HL-60 (cell line): ENCODE measurements around the gene OVCH2.

Experiments
- DNase-seq, 2 experiments: peaks; one replicate each; pipeline ENCODE4 v3.0.0-alpha.2; 2010 to 2020; ENCODE audit warnings: low read depth in 1 of 2, low spot score in 1 of 2
- H3K27ac ChIP-seq: fragments of 250-450 bp; sonication (Bioruptor Pico); replicated peaks from 2 replicates; pipeline ENCODE4 v1.5.1; 2020; ENCODE audit warnings: mild to moderate bottlenecking, moderate library complexity
- H3K27me3 ChIP-seq: fragments of 250-450 bp; sonication (Bioruptor Pico); 2 replicates; pipeline ENCODE4 v1.5.1; 2021; ENCODE audit warnings: mild to moderate bottlenecking, moderate library complexity; ENCODE audit not compliant: insufficient read depth, poor library complexity, severe bottlenecking
- H3K4me3 ChIP-seq: replicated peaks from 2 replicates; pipeline ENCODE4 v1.5.1; 2011; ENCODE audit warnings: mild to moderate bottlenecking, control low read depth, low read length; ENCODE audit not compliant: insufficient read depth
- GABPA ChIP-seq: IDR thresholded peaks from 2 replicates; pipeline ENCODE4 v1.6.1; 2012; ENCODE audit warnings: low read depth
- POLR2AphosphoS5 ChIP-seq: IDR thresholded peaks from 2 replicates; pipeline ENCODE4 v1.6.1; 2012; ENCODE audit warnings: low read depth
- SPI1 ChIP-seq: IDR thresholded peaks from 2 replicates; pipeline ENCODE4 v1.6.1; 2012; ENCODE audit warnings: low read depth, mild to moderate bottlenecking, borderline replicate concordance
- TF ChIP-seq, protein P1 (sequence below): IDR thresholded peaks from 2 replicates; pipeline ENCODE4 v1.6.1; 2012; ENCODE audit warnings: low read depth; ENCODE audit not compliant: insufficient replicate concordance
- TF ChIP-seq, protein P2 (sequence below): IDR thresholded peaks from one replicate; pipeline ENCODE4 v1.5.1; 2011; ENCODE audit warnings: low read length, control low read depth, inconsistent platforms; ENCODE audit not compliant: insufficient read depth

OVCH2 gene

DNA sequence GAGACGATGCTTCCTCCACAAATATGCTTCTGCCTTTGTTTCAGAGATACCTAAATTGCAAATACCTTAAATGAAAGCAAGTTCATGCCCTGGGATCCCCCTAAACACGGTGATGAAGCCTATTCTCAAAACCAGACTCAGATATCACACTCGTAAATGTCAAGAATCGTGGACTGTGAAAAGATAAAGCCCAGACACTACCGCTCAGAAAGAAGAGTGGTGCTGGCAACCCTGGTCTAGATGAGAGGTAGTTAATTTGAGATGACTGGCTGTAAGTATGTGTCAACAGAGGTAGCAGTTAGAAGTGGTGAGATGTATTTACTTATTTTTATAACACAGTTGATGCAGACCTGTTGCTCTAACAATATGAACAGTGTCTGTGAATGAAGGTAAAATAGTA is 2.5 kb downstream of the OVCH2 start:
- Histone ChIP-seq H3K27me3 (no peaks in the 10 kb centered on the region), H3K27ac (no peak overlapping the region), H3K4me3 (no peak overlapping the region)
- TF ChIP-seq GABPA (no peak), POLR2AphosphoS5 (no peak), SPI1 (no peak)
- TF ChIP-seq, protein P1, sequence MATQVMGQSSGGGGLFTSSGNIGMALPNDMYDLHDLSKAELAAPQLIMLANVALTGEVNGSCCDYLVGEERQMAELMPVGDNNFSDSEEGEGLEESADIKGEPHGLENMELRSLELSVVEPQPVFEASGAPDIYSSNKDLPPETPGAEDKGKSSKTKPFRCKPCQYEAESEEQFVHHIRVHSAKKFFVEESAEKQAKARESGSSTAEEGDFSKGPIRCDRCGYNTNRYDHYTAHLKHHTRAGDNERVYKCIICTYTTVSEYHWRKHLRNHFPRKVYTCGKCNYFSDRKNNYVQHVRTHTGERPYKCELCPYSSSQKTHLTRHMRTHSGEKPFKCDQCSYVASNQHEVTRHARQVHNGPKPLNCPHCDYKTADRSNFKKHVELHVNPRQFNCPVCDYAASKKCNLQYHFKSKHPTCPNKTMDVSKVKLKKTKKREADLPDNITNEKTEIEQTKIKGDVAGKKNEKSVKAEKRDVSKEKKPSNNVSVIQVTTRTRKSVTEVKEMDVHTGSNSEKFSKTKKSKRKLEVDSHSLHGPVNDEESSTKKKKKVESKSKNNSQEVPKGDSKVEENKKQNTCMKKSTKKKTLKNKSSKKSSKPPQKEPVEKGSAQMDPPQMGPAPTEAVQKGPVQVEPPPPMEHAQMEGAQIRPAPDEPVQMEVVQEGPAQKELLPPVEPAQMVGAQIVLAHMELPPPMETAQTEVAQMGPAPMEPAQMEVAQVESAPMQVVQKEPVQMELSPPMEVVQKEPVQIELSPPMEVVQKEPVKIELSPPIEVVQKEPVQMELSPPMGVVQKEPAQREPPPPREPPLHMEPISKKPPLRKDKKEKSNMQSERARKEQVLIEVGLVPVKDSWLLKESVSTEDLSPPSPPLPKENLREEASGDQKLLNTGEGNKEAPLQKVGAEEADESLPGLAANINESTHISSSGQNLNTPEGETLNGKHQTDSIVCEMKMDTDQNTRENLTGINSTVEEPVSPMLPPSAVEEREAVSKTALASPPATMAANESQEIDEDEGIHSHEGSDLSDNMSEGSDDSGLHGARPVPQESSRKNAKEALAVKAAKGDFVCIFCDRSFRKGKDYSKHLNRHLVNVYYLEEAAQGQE = no peak
- TF ChIP-seq, protein P2, sequence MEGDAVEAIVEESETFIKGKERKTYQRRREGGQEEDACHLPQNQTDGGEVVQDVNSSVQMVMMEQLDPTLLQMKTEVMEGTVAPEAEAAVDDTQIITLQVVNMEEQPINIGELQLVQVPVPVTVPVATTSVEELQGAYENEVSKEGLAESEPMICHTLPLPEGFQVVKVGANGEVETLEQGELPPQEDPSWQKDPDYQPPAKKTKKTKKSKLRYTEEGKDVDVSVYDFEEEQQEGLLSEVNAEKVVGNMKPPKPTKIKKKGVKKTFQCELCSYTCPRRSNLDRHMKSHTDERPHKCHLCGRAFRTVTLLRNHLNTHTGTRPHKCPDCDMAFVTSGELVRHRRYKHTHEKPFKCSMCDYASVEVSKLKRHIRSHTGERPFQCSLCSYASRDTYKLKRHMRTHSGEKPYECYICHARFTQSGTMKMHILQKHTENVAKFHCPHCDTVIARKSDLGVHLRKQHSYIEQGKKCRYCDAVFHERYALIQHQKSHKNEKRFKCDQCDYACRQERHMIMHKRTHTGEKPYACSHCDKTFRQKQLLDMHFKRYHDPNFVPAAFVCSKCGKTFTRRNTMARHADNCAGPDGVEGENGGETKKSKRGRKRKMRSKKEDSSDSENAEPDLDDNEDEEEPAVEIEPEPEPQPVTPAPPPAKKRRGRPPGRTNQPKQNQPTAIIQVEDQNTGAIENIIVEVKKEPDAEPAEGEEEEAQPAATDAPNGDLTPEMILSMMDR = no peak
- DNase-seq = no peak

GRCh38 chr11:7696424-7696823 is 9.9 kb downstream of the OVCH2 start:
- no peak overlapping the region for H3K27ac ChIP-seq
- H3K27me3 ChIP-seq = peaks cover 14% of the 10 kb centered on the region
- no peak for DNase-seq
- no peak overlapping the region for H3K4me3 ChIP-seq
- TF ChIP-seq, protein P2 = no peak
- no peak for TF ChIP-seq SPI1
- TF ChIP-seq POLR2AphosphoS5 = no peak
- no peak for TF ChIP-seq GABPA
- TF ChIP-seq, protein P1 = no peak

DNA sequence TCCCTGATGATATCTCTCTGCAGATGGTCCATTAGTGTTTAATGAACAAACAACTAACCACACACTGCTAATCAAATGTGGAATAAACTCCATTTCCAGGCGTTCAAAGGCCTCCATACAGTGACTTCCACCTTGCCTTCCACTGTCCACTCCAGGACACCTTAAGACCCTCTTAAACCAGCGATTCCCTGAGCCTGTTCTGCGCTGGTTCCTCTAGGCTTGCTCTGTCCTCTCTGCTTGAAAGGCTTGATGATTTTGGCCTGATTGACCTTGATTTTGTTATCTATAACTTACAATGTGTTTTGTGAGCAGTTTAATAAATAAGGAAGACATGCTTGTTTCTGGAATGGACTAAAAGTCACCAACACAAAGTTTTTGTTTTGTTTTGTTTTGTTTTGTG is 12.0 kb downstream of the OVCH2 start:
- TF ChIP-seq POLR2AphosphoS5 = no peak
- TF ChIP-seq, protein P2 = no peak
- no peak for TF ChIP-seq GABPA
- TF ChIP-seq, protein P1 = no peak
- no peak for TF ChIP-seq SPI1
- Histone ChIP-seq H3K27me3 (peaks cover 20% of the 10 kb centered on the region), H3K27ac (no peak overlapping the region), H3K4me3 (no peak overlapping the region)
- no peak for DNase-seq
